ENCODE data around the gene TIGD4. TPM values are rescaled to one million over a fixed set of nuclear protein-coding genes. Genes with fewer than 3 reads are reported as not detected.

The TIGD4 gene
- polyA plus RNA-seq (2012; rRNA removed) = 0.13 and 0.28 TPM in 2 replicates
- polyA plus RNA-seq (2012; cell fraction: cytosol; rRNA removed) = 0.24 and 0.33 TPM in 2 replicates
- polyA plus RNA-seq (2012; cell fraction: nucleus; rRNA removed) = 0.23 and 0.39 TPM in 2 replicates

DNA sequence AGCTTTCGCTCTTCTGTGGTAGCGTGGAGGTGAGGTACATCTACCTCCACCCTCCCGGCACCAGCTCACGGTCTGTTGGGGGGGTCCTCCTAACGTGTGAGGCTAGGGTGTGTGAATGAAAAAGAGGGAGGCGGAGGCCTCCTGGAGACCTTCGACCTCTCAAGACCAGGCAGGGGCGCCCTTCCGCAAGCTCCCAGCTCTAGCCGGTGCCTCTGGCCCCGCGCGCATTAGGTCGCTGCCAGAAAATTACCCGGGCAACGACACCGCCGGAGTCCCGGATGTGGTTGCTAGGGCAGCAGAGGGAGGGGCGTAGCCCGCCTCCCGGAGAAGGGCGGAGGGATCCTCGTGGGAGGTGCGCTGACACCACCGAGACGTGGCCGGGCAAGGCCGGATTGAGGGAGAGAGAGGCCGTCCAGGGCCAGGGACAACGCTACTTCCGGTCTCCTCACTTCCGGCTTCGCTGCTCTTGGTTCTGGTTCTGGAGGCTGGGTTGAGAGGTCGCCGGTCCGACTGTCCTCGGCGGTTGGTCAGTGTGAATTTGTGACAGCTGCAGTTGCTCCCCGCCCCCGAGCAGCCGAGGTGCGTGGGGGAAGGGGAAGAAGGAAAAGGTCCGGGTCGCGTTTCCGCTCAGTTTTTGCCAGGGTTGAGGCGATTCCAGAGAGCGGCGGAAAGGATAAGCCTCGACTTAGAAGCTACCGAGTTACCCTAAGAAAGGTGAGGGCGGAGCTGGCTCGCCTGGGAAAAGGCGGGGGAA, at the start of gene TIGD4, which contains the start of gene ARFIP1:
TSS of gene TIGD4 (minus strand) at position 218 of the 754 bp plus-strand sequence. CDS start 8,726 bp downstream, outside the sequence.
TSS of gene ARFIP1 (plus strand) at position 442 of the 754 bp plus-strand sequence. CDS start 49,680 bp downstream, outside the sequence.
- DNase-seq = peak; percentile 94
- CTCF ChIA-PET = interaction anchor here (0.6 to 2.7 kb wide), 13 partner anchors 8 to 564 kb away, joined by 3 to 21 read pairs (median 3); no protein-coding TSS in a partner anchor
- Histone ChIP-seq H4K20me1 (ENCODE audit: insufficient read depth) (peaks cover 29% of the 10 kb centered on the region), H3K4me3 (ENCODE audit: low read depth in 2 of 2, low read length in 1 of 2) (peak within 1 kb of the TSS; percentile 85 to 94), H3K36me3 (replicated peaks in 1 of 2; ENCODE audit: control insufficient read depth in 1 of 2, insufficient read depth in 2 of 2, low read length in 1 of 2) (peaks cover 0 to 5% of the 10 kb centered on the region in 2 experiments), H3K27me3 (ENCODE audit: insufficient read depth) (no peaks in the 10 kb centered on the region), H3K9me3 (no peaks in the 10 kb centered on the region), H3K79me2 (ENCODE audit: insufficient read depth) (peaks cover 47% of the 10 kb centered on the region), H3F3A (replicated peaks; ENCODE audit: insufficient read depth) (peaks cover 7% of the 10 kb centered on the region), H3K27ac (ENCODE audit: low read depth in 2 of 2, low read length in 1 of 2) (peak within 1 kb of the TSS; percentile 90 to 92), H2AFZ (ENCODE audit: low read depth) (peak within 1 kb of the TSS; percentile 96), H3K4me1 (ENCODE audit: control insufficient read depth in 1 of 2, insufficient read depth in 2 of 2, low read depth in 1 of 2, low read length in 1 of 2) (peaks cover 11 to 19% of the 10 kb centered on the region in 2 experiments), H3K9ac (peak within 1 kb of the TSS; percentile 86), H3K4me2 (peak within 1 kb of the TSS; percentile 86), H3K9me2 (no peaks in the 10 kb centered on the region; the same call in 1 of the 2 replicates)
- POLR2A ChIA-PET = interaction anchor here (1.1 kb wide), 1 partner anchor 304 kb away, joined by 3 read pairs; no protein-coding TSS in a partner anchor
- WGBS (ENCODE audit: low lambda C conversion rate) = 2% methylated on average over 27 of the region's 55 CpGs
- no peak for TF ChIP-seq FOXM1 (IDR thresholded peaks at IDR 0.05; ENCODE audit: low read depth)
- TF ChIP-seq, protein P1, sequence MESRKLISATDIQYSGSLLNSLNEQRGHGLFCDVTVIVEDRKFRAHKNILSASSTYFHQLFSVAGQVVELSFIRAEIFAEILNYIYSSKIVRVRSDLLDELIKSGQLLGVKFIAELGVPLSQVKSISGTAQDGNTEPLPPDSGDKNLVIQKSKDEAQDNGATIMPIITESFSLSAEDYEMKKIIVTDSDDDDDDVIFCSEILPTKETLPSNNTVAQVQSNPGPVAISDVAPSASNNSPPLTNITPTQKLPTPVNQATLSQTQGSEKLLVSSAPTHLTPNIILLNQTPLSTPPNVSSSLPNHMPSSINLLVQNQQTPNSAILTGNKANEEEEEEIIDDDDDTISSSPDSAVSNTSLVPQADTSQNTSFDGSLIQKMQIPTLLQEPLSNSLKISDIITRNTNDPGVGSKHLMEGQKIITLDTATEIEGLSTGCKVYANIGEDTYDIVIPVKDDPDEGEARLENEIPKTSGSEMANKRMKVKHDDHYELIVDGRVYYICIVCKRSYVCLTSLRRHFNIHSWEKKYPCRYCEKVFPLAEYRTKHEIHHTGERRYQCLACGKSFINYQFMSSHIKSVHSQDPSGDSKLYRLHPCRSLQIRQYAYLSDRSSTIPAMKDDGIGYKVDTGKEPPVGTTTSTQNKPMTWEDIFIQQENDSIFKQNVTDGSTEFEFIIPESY (IDR thresholded peaks at IDR 0.05; ENCODE audit: borderline replicate concordance, low read depth) = no peak
- TF ChIP-seq, protein P2, sequence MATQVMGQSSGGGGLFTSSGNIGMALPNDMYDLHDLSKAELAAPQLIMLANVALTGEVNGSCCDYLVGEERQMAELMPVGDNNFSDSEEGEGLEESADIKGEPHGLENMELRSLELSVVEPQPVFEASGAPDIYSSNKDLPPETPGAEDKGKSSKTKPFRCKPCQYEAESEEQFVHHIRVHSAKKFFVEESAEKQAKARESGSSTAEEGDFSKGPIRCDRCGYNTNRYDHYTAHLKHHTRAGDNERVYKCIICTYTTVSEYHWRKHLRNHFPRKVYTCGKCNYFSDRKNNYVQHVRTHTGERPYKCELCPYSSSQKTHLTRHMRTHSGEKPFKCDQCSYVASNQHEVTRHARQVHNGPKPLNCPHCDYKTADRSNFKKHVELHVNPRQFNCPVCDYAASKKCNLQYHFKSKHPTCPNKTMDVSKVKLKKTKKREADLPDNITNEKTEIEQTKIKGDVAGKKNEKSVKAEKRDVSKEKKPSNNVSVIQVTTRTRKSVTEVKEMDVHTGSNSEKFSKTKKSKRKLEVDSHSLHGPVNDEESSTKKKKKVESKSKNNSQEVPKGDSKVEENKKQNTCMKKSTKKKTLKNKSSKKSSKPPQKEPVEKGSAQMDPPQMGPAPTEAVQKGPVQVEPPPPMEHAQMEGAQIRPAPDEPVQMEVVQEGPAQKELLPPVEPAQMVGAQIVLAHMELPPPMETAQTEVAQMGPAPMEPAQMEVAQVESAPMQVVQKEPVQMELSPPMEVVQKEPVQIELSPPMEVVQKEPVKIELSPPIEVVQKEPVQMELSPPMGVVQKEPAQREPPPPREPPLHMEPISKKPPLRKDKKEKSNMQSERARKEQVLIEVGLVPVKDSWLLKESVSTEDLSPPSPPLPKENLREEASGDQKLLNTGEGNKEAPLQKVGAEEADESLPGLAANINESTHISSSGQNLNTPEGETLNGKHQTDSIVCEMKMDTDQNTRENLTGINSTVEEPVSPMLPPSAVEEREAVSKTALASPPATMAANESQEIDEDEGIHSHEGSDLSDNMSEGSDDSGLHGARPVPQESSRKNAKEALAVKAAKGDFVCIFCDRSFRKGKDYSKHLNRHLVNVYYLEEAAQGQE (IDR thresholded peaks at IDR 0.05; ENCODE audit: low read depth, low read length) = peak; percentile 35; the same call in 1 of the 2 replicates
- TF ChIP-seq RCOR1 (IDR thresholded peaks at IDR 0.05; ENCODE audit: low read length) = no peak
- TF ChIP-seq MXI1 (IDR thresholded peaks at IDR 0.05; ENCODE audit: low read depth, low read length) = peak; percentile 95
- TF ChIP-seq EP300 (IDR thresholded peaks at IDR 0.05; ENCODE audit: borderline replicate concordance in 1 of 2, low read depth in 1 of 2, low read length in 1 of 2) = 0 out of 4 replicates have a peak, but pooled peaks of 1 of the 2 experiments have one; percentile 5
- no peak for TF ChIP-seq GATA2 (CRISPR knock-in tag; IDR thresholded peaks at IDR 0.05)
- TF ChIP-seq, protein P3, sequence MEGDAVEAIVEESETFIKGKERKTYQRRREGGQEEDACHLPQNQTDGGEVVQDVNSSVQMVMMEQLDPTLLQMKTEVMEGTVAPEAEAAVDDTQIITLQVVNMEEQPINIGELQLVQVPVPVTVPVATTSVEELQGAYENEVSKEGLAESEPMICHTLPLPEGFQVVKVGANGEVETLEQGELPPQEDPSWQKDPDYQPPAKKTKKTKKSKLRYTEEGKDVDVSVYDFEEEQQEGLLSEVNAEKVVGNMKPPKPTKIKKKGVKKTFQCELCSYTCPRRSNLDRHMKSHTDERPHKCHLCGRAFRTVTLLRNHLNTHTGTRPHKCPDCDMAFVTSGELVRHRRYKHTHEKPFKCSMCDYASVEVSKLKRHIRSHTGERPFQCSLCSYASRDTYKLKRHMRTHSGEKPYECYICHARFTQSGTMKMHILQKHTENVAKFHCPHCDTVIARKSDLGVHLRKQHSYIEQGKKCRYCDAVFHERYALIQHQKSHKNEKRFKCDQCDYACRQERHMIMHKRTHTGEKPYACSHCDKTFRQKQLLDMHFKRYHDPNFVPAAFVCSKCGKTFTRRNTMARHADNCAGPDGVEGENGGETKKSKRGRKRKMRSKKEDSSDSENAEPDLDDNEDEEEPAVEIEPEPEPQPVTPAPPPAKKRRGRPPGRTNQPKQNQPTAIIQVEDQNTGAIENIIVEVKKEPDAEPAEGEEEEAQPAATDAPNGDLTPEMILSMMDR (IDR thresholded peaks at IDR 0.05) = peak; percentile 50
- TF ChIP-seq, protein P4, sequence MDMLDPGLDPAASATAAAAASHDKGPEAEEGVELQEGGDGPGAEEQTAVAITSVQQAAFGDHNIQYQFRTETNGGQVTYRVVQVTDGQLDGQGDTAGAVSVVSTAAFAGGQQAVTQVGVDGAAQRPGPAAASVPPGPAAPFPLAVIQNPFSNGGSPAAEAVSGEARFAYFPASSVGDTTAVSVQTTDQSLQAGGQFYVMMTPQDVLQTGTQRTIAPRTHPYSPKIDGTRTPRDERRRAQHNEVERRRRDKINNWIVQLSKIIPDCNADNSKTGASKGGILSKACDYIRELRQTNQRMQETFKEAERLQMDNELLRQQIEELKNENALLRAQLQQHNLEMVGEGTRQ (IDR thresholded peaks at IDR 0.05; ENCODE audit: borderline replicate concordance, low read depth, low read length) = no peak; the same call in 1 of the 2 replicates
- TF ChIP-seq CHD2 (IDR thresholded peaks at IDR 0.05; ENCODE audit: low read length, partially characterized antibody) = peak; percentile 72
- peak; percentile 18; the same call in 1 of the 2 replicates for TF ChIP-seq SMC3 (IDR thresholded peaks at IDR 0.05; ENCODE audit: low read depth, low read length)
- peak; percentile 71; the same call in 1 of the 2 replicates for TF ChIP-seq RFX5 (IDR thresholded peaks at IDR 0.05; ENCODE audit: low read length)
- no peak for TF ChIP-seq MEF2A (IDR thresholded peaks at IDR 0.05; ENCODE audit: borderline replicate concordance, low read depth)
- TF ChIP-seq NFIC (IDR thresholded peaks at IDR 0.05; ENCODE audit: borderline replicate concordance) = peak; percentile 90
- TF ChIP-seq ELF1 (IDR thresholded peaks at IDR 0.05) = peak; percentile 93
- TF ChIP-seq, protein P5, sequence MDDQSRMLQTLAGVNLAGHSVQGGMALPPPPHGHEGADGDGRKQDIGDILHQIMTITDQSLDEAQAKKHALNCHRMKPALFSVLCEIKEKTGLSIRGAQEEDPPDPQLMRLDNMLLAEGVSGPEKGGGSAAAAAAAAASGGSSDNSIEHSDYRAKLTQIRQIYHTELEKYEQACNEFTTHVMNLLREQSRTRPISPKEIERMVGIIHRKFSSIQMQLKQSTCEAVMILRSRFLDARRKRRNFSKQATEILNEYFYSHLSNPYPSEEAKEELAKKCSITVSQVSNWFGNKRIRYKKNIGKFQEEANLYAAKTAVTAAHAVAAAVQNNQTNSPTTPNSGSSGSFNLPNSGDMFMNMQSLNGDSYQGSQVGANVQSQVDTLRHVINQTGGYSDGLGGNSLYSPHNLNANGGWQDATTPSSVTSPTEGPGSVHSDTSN (IDR thresholded peaks at IDR 0.05) = 0 out of 2 replicates have a peak, but pooled peaks have one; percentile 12
- TF ChIP-seq TAF1 (IDR thresholded peaks at IDR 0.05; ENCODE audit: borderline replicate concordance, low read depth, low read length) = peak; percentile 81
- TF ChIP-seq TCF12 (IDR thresholded peaks at IDR 0.05) = no peak
- TF ChIP-seq, protein P6, sequence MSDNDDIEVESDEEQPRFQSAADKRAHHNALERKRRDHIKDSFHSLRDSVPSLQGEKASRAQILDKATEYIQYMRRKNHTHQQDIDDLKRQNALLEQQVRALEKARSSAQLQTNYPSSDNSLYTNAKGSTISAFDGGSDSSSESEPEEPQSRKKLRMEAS (IDR thresholded peaks at IDR 0.05; ENCODE audit: low read depth) = peak; percentile 72
- TF ChIP-seq POLR2AphosphoS5 (IDR thresholded peaks at IDR 0.05; ENCODE audit: low read depth, low read length) = peak; percentile 82
- peak; percentile 51 for TF ChIP-seq RAD21 (IDR thresholded peaks at IDR 0.05; ENCODE audit: low read length)
- peak; percentile 95 for TF ChIP-seq GABPA (IDR thresholded peaks at IDR 0.05; ENCODE audit: low read depth)

Data from SK-N-SH (cell line).